HG02588 (cell line): ENCODE results near the gene CYBA.

Experiments
- ATAC-seq: cut with Tn5 transposase; IDR thresholded peaks from one replicate; pipeline ENCODE4 v1.9.1; 2021; ENCODE audit warnings: mild to moderate bottlenecking, moderate library complexity; ENCODE audit not compliant: unreplicated experiment

The CYBA gene

GRCh38 chr16:88662843-88663606, 12.2 kb upstream of the CYBA start, which contains the start of gene MVD:
Gene MVD (minus strand): TSS chr16:88663091. CDS start chr16:88663080, 11 bp downstream.
- ATAC-seq: peak; percentile 91

GRCh38 chr16:88662222-88662842, 11.5 kb upstream of the CYBA start:
- ATAC-seq: no peak

GRCh38 chr16:88661468-88661867, 10.6 kb upstream of the CYBA start:
- no peak for ATAC-seq

- ATAC-seq: no peak
These were observed 8.3 kb upstream of the CYBA start for GRCh38 chr16:88659160-88659559.

GRCh38 chr16:88658714-88659113, 7.9 kb upstream of the CYBA start:
- ATAC-seq: no peak

- no peak for ATAC-seq
These were observed 6.5 kb upstream of the CYBA start for GRCh38 chr16:88657371-88657770.

GRCh38 chr16:88656291-88656980, 5.6 kb upstream of the CYBA start:
- ATAC-seq: no peak

GRCh38 chr16:88655733-88656281, 5.0 kb upstream of the CYBA start:
- ATAC-seq: no peak

GRCh38 chr16:88655053-88655732, 4.3 kb upstream of the CYBA start:
- ATAC-seq: no peak

- ATAC-seq: no peak
These were observed 3.7 kb upstream of the CYBA start for GRCh38 chr16:88654363-88655052.

GRCh38 chr16:88653596-88654362, 2.9 kb upstream of the CYBA start:
- ATAC-seq: no peak

GRCh38 chr16:88653101-88653500, 2.2 kb upstream of the CYBA start:
- no peak for ATAC-seq

GRCh38 chr16:88652762-88653063, 1.9 kb upstream of the CYBA start:
- ATAC-seq: no peak

GRCh38 chr16:88651989-88652761, 1.3 kb upstream of the CYBA start:
- ATAC-seq: no peak

GRCh38 chr16:88651276-88651988, 579 bp upstream of the CYBA start:
- ATAC-seq: peak; percentile 62

- no peak for ATAC-seq
These were observed 717 bp downstream of the CYBA start for GRCh38 chr16:88649924-88650748.

GRCh38 chr16:88649195-88649923, 1.5 kb downstream of the CYBA start:
- ATAC-seq: no peak
